Spleen (tissue), 11 donors: ENCODE measurements around the gene THRAP3. TPM values are rescaled to one million over a fixed set of nuclear protein-coding genes. Genes with fewer than 3 reads are reported as not detected.
A peak's percentile ranks its signal among the peaks of the same experiment; 100 is the strongest.

ENCODE experiments used
- DNase-seq: peaks from one replicate; pipeline ENCODE4 v3.0.0-alpha.2; 2020
- H3K27ac ChIP-seq, 8 donors: fragments of 200-600 bp; sonication (generic) in 7 of 8; 1 replicate in 4 of 8; 2 replicates in 4 of 8; pipeline versions ENCODE4 v1.5.0 to v1.8.0; 2016 to 2021; ENCODE audit warnings: inconsistent platforms in 4 of 8, mild to moderate bottlenecking in 4 of 8, moderate library complexity in 1 of 8
- H3K27me3 ChIP-seq, 7 donors: fragments of 200-600 bp; sonication (generic) in 6 of 7; replicated peaks in 1 of 7; 1 replicate in 4 of 7; 2 replicates in 3 of 7; pipeline versions ENCODE4 v1.5.0 to v1.8.0; 2016 to 2021; ENCODE audit warnings: inconsistent platforms in 3 of 7, mild to moderate bottlenecking in 1 of 7
- H3K36me3 ChIP-seq, 6 donors: fragments of 200-600 bp; sonication (generic) in 5 of 6; 1 replicate in 4 of 6; 2 replicates in 2 of 6; pipeline versions ENCODE4 v1.5.0 to v1.8.0; 2016 to 2021; ENCODE audit warnings: inconsistent platforms in 2 of 6
- H3K4me1 ChIP-seq, 6 donors: fragments of 200-600 bp; sonication (generic) in 5 of 6; 1 replicate in 3 of 6; 2 replicates in 3 of 6; pipeline versions ENCODE4 v1.5.0 to v1.8.0; 2016 to 2021; ENCODE audit warnings: inconsistent platforms in 3 of 6
- H3K4me3 ChIP-seq, 8 donors: fragments of 200-600 bp; sonication (generic) in 7 of 8; 1 replicate in 4 of 8; 2 replicates in 4 of 8; pipeline versions ENCODE4 v1.5.0 to v1.8.0; 2016 to 2021; ENCODE audit warnings: inconsistent platforms in 4 of 8, mild to moderate bottlenecking in 4 of 8, moderate library complexity in 2 of 8
- H3K9me3 ChIP-seq, 8 donors: fragments of 200-600 bp; sonication (generic) in 7 of 8; 1 replicate in 4 of 8; 2 replicates in 4 of 8; pipeline versions ENCODE4 v1.5.0 to v1.8.0; 2016 to 2021; ENCODE audit warnings: inconsistent platforms in 4 of 8
- CTCF ChIP-seq, 11 experiments: fragments of 200-600 bp in 7 of 11; fragments of 450-650 bp in 4 of 11; sonication (generic) in 4 of 11; IDR thresholded peaks in 8 of 11; conservative IDR thresholded peaks in 3 of 11; 1 replicate in 7 of 11; 2 replicates in 4 of 11; pipeline versions ENCODE4 v1.4.0 to v1.8.0; 2016 to 2021; ENCODE audit warnings: antibody characterized with exemption in 11 of 11, inconsistent platforms in 4 of 11, mild to moderate bottlenecking in 1 of 11
- POLR2A ChIP-seq, 3 donors: fragments of 450-650 bp; IDR thresholded peaks; one replicate each; pipeline ENCODE4 v1.5.1; 2017; ENCODE audit warnings: antibody characterized with exemption in 3 of 3, mild to moderate bottlenecking in 1 of 3
- POLR2AphosphoS5 ChIP-seq, 3 donors: sonication (generic); formaldehyde crosslinking; IDR thresholded peaks; one replicate each; pipeline ENCODE4 v1.5.1; 2017; ENCODE audit warnings: antibody characterized with exemption in 3 of 3
- WGBS, 5 donors: extraction: QIAGEN DNeasy Blood & Tissue Kit in 3 of 5; methylation state at CpG; one replicate each; pipeline versions ENCODE4 v1.1.5 to v1.1.7; 2013 to 2018; 5-methylcytosine and 5-hydroxymethylcytosine counted together
- intact Hi-C: fragments of 100-400 bp; cut with DNase I; formaldehyde crosslinking; loops from one replicate; pipeline ENCODE4 v1.15.0; 2023; ENCODE audit warnings: low total_unique reads
- polyA plus RNA-seq, 3 donors: library from polyadenylated mRNA; stranded (reverse); fragments of 200-250 nt; gene quantifications; one replicate each; pipeline ENCODE4 v1.2.1, GENCODE V29; 2013
- total RNA-seq, 7 donors: library from RNA; depleted of rRNA in 3 of 7; stranded (reverse); fragments of >200 nt in 3 of 7; fragmentation: NEBNext Ultra II Directional in 4 of 7; extraction: Animal tissue kit (Norgen Biotek cat#: 25700) in 4 of 7; gene quantifications; one replicate each; pipeline versions ENCODE4 v1.1.0 to v1.2.1, GENCODE V29; 2016 to 2021
- donor health status: healthy with polysubstance abuse.
- donor health status: DM: no; HTN: no; CAD: no; lungs with moderate emphysema.
- donor health status: DM: no; HTN: no; CAD: no.
- donor health status: Bipolar disorder and iron deficiency.
- donor health status: healthy.
- donor health status: DM: no; HTN: no; CAD: no.
- donor health status: DM: yes; HTN: yes; CAD: no.

THRAP3 gene
- total and polyA plus RNA-seq, 10 donors: 21.2 to 109 (median 86.4) TPM

GRCh38 chr1:36322041-36322785 is 98.0 kb downstream of the THRAP3 start:
- 41 to 52% (median 43%) methylated on average over 30 to 67 of the region's 67 CpGs for WGBS, 5 donors

DNA sequence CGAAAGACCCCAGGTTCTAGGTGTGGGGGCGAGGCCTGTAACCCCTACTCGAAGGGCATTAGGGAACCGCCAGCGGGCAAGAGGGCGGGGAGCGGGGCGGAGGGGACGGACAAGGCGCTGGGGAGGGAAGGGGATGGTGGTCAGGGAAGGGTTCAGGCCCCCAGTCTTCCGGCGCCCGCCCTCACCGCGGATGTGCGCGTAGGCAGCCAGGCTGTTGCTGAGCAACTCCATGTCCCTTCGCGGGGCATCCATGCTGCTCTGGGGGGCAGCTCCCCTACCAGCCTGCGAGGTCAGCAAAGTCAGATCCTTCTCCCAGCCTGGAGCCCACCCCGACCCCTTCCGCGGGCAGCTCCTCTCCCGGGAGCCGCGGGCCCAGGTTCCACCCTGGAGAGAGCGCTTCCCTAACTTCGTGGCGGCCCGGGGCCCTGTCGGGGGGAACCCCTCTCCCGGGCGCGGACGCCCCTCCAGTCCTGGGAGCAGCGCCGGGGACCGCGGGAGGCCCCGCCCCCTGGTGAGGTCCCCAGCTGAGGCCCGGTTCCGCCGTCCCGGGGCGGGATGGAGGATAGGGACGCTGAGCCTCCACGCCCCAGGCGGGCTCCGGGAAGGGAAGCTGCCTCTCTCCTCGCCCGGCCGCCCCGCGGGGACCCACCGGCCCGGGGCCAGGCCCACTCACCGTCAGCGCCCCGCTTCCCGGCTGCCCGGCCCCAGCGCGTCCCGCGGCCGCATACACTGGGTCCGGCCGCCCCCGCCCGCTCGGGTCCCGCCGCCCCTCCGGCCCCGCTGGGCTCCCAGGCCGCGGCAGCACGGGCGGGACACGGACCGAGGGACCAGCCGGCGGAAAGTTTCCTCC is 98.8 kb downstream of the THRAP3 start:
- 2 to 5% (median 2%) methylated on average over 19 to 83 of the region's 83 CpGs for WGBS, 5 donors
- Histone ChIP-seq H3K27ac (peak overlapping the region; percentile 60 to 90 (median 84)), H3K27me3 (peaks cover 0 to 54% (median 0%) of the 10 kb centered on the region in 7 donors), H3K9me3 (no peaks in the 10 kb centered on the region), H3K36me3 (peaks cover 0 to 7% (median 0%) of the 10 kb centered on the region in 6 donors), H3K4me1 (peaks cover 13 to 67% (median 50%) of the 10 kb centered on the region in 6 donors), H3K4me3 (peak overlapping the region; percentile 59 to 91 (median 68))
- TF ChIP-seq POLR2A (IDR thresholded peaks at IDR 0.05): no peak
- TF ChIP-seq POLR2AphosphoS5 (IDR thresholded peaks at IDR 0.05): peak in 2 of 3 donors; percentile 42 to 47
- intact Hi-C loops: no loop called here
- peak; percentile 88 for DNase-seq

More at GRCh38 chr1:36322041-36322785, 98.0 kb downstream of the THRAP3 start:
- TF ChIP-seq POLR2AphosphoS5 (IDR thresholded peaks at IDR 0.05) (peak in 1 of 3 donors; percentile 5), POLR2A (IDR thresholded peaks at IDR 0.05) (no peak)
- Histone ChIP-seq H3K4me3 (peak overlapping the region; percentile 59 to 91 (median 68)), H3K27ac (peak overlapping the region in 7 of 8 donors; percentile 76 to 90 (median 84)), H3K9me3 (no peaks in the 10 kb centered on the region), H3K36me3 (peaks cover 0 to 7% (median 0%) of the 10 kb centered on the region in 6 donors), H3K4me1 (peaks cover 13 to 60% (median 49%) of the 10 kb centered on the region in 6 donors), H3K27me3 (peaks cover 0 to 49% (median 0%) of the 10 kb centered on the region in 7 donors)
- intact Hi-C loops: no loop called here
- DNase-seq: peak; percentile 74

DNA sequence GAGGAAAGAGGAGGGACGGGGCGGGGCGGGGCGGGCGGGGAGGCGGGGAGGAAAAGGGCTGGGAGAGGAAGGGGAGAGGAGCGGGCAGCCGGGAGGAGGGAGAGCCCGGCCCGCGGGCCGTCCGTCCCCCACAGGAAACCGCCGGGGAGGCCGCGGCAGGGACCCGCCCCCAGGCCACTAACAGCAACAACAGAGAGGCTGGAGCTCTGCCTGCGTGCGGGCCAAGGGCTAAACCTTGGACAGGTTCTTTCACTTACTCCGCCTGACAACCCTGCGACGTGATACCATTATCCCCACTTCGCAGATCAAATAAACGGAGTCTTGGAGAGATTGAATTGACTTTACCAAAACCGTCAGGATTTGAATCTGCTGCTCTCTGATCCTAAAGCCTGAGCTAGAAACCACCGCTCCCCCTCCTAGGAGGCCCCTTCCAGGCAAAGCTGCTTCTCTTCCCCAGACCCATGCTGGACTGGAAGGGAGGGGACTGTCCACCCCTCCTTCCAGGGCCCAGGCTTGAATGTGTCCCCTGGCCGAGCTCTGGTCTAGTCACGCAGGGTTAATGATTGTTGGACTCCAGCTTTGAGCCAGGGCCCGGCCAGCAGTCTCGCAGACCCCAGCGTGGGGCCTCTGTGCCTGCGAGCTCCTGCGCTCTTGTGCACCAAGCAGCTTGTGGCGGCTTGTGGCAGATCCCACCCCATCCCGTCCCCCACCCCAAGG is 99.6 kb downstream of the THRAP3 start, which contains the start of gene EVA1B:
Gene EVA1B (minus strand): TSS at position 10 of the 717 bp plus-strand sequence. CDS start 608 bp downstream, outside the sequence.
- Histone ChIP-seq H3K27ac (peak within 1 kb of the TSS; percentile 62 to 90 (median 84)), H3K4me1 (peaks cover 14 to 74% (median 52%) of the 10 kb centered on the region in 6 donors), H3K36me3 (peaks cover 0 to 7% (median 0%) of the 10 kb centered on the region in 6 donors), H3K9me3 (no peaks in the 10 kb centered on the region), H3K4me3 (peak within 1 kb of the TSS; percentile 59 to 91 (median 68)), H3K27me3 (peaks cover 0 to 54% (median 0%) of the 10 kb centered on the region in 7 donors)
- WGBS, 5 donors: 3 to 8% (median 4%) methylated on average over 28 to 34 of the region's 36 CpGs
- intact Hi-C loops: no loop called here
- DNase-seq: peak; percentile 92
- TF ChIP-seq POLR2A (IDR thresholded peaks at IDR 0.05) (no peak), POLR2AphosphoS5 (IDR thresholded peaks at IDR 0.05) (peak; percentile 41 to 69 (median 63)), CTCF (IDR thresholded peaks at IDR 0.05 in 8 of 11, conservative IDR thresholded peaks at IDR 0.05 in 3 of 11) (no peak)

- Histone ChIP-seq H3K27ac (peak overlapping the region; percentile 62 to 90 (median 84)), H3K36me3 (peaks cover 0 to 7% (median 0%) of the 10 kb centered on the region in 6 donors), H3K27me3 (peaks cover 0 to 54% (median 0%) of the 10 kb centered on the region in 7 donors), H3K4me3 (peak overlapping the region in 5 of 8 donors; percentile 62 to 91 (median 74)), H3K4me1 (peaks cover 19 to 79% (median 57%) of the 10 kb centered on the region in 6 donors), H3K9me3 (no peaks in the 10 kb centered on the region)
- intact Hi-C loops: no loop called here
- TF ChIP-seq POLR2A (IDR thresholded peaks at IDR 0.05): no peak
- TF ChIP-seq POLR2AphosphoS5 (IDR thresholded peaks at IDR 0.05): peak; percentile 20 to 65 (median 59)
- 8 to 21% (median 16%) methylated on average over 5 to 9 of the region's 9 CpGs for WGBS, 5 donors
- no peak for DNase-seq
Measured at GRCh38 chr1:36324353-36324703, 100.1 kb downstream of the THRAP3 start.

DNA sequence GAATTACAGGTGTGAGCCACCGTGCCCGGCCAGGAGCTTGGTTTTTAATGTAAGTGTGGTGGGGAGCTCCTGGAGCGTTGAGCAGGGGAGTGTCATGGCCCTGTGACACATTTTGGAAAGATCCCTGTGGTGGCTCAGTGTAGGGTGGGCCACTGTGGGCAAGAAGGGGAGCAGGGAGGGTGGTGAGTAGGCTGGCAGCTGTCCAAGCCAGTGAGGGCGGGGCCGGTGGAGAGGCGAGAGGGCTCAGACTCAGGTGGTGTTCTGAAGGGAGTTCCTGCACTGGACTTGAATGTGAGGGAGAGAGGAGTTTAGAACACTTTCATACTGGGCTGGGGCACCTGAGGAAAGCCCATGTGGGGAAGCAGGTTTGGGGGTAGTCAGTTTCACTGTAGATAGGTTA is 102.3 kb downstream of the THRAP3 start:
- WGBS, 5 donors: 54 to 65% (median 57%) methylated on average over 6 of the region's 6 CpGs

More for the DNA sequence above, 102.3 kb downstream of the THRAP3 start:
- intact Hi-C loops: no loop called here
- peaks cover 0 to 7% (median 0%) of the 10 kb centered on the region in 6 donors for H3K36me3 ChIP-seq
- TF ChIP-seq CTCF (IDR thresholded peaks at IDR 0.05 in 8 of 11, conservative IDR thresholded peaks at IDR 0.05 in 3 of 11): no peak
- TF ChIP-seq POLR2A (IDR thresholded peaks at IDR 0.05): no peak
- no peak for TF ChIP-seq POLR2AphosphoS5 (IDR thresholded peaks at IDR 0.05)
- H3K4me1 ChIP-seq: peaks cover 18 to 73% (median 44%) of the 10 kb centered on the region in 6 donors
- H3K27me3 ChIP-seq: peaks cover 0 to 45% (median 0%) of the 10 kb centered on the region in 7 donors
- H3K27ac ChIP-seq: peak overlapping the region in 5 of 8 donors; percentile 19 to 88 (median 84)
- no peaks in the 10 kb centered on the region for H3K9me3 ChIP-seq
- H3K4me3 ChIP-seq: no peak overlapping the region
- DNase-seq: no peak
